HEK293T (cell line): Measurements from ENCODE around the gene CFH.

Experiments used
- CTCF ChIA-PET: fragments of 350-600 bp; formaldehyde crosslinking; extraction: SDS; loops from one replicate; lab custom pipeline; 2021; ENCODE audit warnings: antibody characterized with exemption, inconsistent platforms; lab: Yijun Ruan, JAX
- POLR2A ChIA-PET: fragments of 350-600 bp; formaldehyde crosslinking; extraction: SDS; loops from one replicate; lab custom pipeline; 2020; ENCODE audit warnings: antibody characterized with exemption, inconsistent platforms; lab: Yijun Ruan, JAX
- DNase-seq: peaks from one replicate; pipeline ENCODE4 v3.0.0; 2012; ENCODE audit warnings: mixed read lengths; ENCODE audit errors: extremely low spot score
- ARNT ChIP-seq: fragments of 450-650 bp; IDR thresholded peaks from 2 replicates; pipeline ENCODE4 v1.6.1; 2017; ENCODE audit warnings: mild to moderate bottlenecking
- BHLHE40 ChIP-seq: fragments of 450-650 bp; IDR thresholded peaks from 2 replicates; pipeline ENCODE4 v1.6.1; 2016; ENCODE audit warnings: mild to moderate bottlenecking, moderate library complexity, borderline replicate concordance
- CTBP1 ChIP-seq: fragments of 450-650 bp; IDR thresholded peaks from 2 replicates; pipeline ENCODE4 v1.6.1; 2016; ENCODE audit warnings: borderline replicate concordance
- ELF4 ChIP-seq: fragments of 450-650 bp; IDR thresholded peaks from 2 replicates; pipeline ENCODE4 v1.6.1; 2017; ENCODE audit warnings: antibody characterized with exemption
- FOXA1 ChIP-seq: fragments of 450-650 bp; IDR thresholded peaks from 2 replicates; pipeline ENCODE4 v1.6.1; 2016; ENCODE audit warnings: mild to moderate bottlenecking
- FOXK2 ChIP-seq: fragments of 450-650 bp; IDR thresholded peaks from 2 replicates; pipeline ENCODE4 v1.6.1; 2016; ENCODE audit warnings: mild to moderate bottlenecking
- FOXM1 ChIP-seq: fragments of 450-650 bp; IDR thresholded peaks from 2 replicates; pipeline ENCODE4 v1.6.1; 2017; ENCODE audit warnings: mild to moderate bottlenecking, borderline replicate concordance
- HDGF ChIP-seq: fragments of 450-650 bp; IDR thresholded peaks from 2 replicates; pipeline ENCODE4 v1.6.1; 2017; ENCODE audit warnings: antibody characterized with exemption, borderline replicate concordance
- L3MBTL2 ChIP-seq: fragments of 450-650 bp; conservative IDR thresholded peaks from 2 replicates; pipeline ENCODE4 v1.6.1; 2016; ENCODE audit warnings: mild to moderate bottlenecking
- LEF1 ChIP-seq: fragments of 450-650 bp; IDR thresholded peaks from 2 replicates; pipeline ENCODE4 v1.6.1; 2017; ENCODE audit warnings: mild to moderate bottlenecking, borderline replicate concordance
- NFRKB ChIP-seq: fragments of 450-650 bp; IDR thresholded peaks from 2 replicates; pipeline ENCODE4 v1.6.1; 2016; ENCODE audit warnings: mild to moderate bottlenecking, moderate library complexity
- SP1 ChIP-seq: fragments of 450-650 bp; IDR thresholded peaks from 2 replicates; pipeline ENCODE4 v1.6.1; 2017
- SUZ12 ChIP-seq: fragments of 450-650 bp; IDR thresholded peaks from 2 replicates; pipeline ENCODE4 v1.6.1; 2016; ENCODE audit warnings: mild to moderate bottlenecking
- TARDBP ChIP-seq: fragments of 450-650 bp; IDR thresholded peaks from 2 replicates; pipeline ENCODE4 v1.6.1; 2016
- ZNF384 ChIP-seq: fragments of 450-650 bp; IDR thresholded peaks from 2 replicates; pipeline ENCODE4 v1.6.1; 2016
- TF ChIP-seq, protein P1 (sequence below): fragments of 450-650 bp; IDR thresholded peaks from 2 replicates; pipeline ENCODE4 v1.6.1; 2016

The CFH gene

DNA sequence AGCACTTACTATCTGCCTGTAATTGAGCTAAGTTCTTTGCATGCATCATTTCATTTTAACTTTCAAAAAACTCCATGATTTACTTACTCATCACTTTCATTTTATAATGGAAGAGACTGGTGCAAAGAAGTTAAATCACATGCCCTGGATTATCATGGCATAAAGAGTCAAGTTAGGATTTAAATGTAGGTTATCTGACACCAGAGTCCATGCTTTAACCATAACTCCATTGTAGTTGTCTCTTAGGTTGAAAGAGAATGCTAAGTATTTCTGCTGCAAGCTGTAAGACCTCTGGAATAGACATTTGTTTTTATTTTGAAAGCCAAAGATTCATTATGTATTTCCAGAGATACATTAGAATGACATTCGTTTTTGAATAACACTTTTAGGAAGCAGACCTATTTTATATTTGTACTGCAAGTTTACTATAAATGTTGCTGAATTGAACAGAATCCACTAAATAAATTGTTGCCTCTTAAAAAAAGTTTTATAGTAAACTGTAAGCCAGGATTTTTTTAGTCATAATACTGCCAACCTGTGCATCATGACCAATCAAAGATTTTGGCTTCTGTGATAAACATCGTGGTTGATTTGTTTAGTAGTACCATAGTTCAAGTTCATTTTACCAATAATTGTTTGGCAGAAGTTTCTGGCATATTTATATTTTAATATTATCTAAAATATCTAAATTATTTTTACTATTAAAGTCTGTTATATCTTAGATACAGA lies 26.1 kb downstream of the CFH start:
- ChIA-PET CTCF (no interaction called here), POLR2A (no interaction called here)
- DNase-seq = no peak
- TF ChIP-seq FOXA1 (no peak), LEF1 (no peak), BHLHE40 (no peak), HDGF (no peak), SUZ12 (no peak), NFRKB (no peak), L3MBTL2 (no peak), SP1 (no peak), ZNF384 (no peak), ARNT (no peak), FOXM1 (no peak), CTBP1 (no peak), FOXK2 (no peak), ELF4 (no peak), TARDBP (no peak)
- TF ChIP-seq, protein P1, sequence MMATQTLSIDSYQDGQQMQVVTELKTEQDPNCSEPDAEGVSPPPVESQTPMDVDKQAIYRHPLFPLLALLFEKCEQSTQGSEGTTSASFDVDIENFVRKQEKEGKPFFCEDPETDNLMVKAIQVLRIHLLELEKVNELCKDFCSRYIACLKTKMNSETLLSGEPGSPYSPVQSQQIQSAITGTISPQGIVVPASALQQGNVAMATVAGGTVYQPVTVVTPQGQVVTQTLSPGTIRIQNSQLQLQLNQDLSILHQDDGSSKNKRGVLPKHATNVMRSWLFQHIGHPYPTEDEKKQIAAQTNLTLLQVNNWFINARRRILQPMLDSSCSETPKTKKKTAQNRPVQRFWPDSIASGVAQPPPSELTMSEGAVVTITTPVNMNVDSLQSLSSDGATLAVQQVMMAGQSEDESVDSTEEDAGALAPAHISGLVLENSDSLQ = no peak

DNA sequence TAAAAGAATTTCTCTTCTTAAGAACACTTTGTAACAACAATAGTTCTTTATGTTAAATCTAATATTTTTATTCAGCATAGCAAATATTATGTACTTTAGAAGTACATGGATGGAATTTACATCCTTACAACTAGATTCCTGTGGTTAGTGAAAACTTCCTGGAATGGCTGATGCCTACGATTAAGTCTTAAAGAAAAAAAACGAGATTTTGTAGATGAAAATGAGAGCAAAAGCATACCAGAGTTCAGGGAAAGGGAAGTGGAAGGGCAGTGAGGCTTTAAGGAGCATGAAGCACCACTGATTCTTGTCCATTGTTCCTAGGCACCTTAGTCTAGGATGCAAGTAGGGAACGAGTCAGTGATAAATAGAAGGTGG lies 26.7 kb downstream of the CFH start:
- CTCF ChIA-PET = no interaction called here
- POLR2A ChIA-PET = no interaction called here
- no peak for TF ChIP-seq BHLHE40
- no peak for TF ChIP-seq SP1
- no peak for TF ChIP-seq FOXA1
- TF ChIP-seq, protein P1 = no peak
- no peak for TF ChIP-seq FOXM1
- no peak for TF ChIP-seq TARDBP
- DNase-seq = no peak

DNA sequence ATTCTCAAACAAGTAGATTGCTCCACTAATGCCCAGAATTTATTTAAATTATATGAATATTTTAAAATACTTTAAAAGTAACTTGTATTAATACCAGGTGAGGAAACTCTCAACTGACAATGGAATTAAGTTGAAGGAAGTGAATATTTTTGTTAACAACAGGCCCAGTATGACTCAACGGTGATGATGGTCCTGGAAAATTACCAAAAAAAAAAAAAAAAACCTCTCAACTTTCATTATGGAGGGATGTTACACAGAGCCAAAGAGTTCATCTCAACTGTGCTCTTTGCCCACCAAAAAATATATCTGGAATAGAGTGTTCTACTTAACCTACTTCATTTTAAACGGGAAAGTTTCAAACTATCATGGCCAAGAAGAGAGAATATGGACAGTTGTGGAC lies 28.3 kb downstream of the CFH start:
- ChIA-PET CTCF (no interaction called here), POLR2A (no interaction called here)
- no peak for DNase-seq
- TF ChIP-seq, protein P1 = no peak

DNA sequence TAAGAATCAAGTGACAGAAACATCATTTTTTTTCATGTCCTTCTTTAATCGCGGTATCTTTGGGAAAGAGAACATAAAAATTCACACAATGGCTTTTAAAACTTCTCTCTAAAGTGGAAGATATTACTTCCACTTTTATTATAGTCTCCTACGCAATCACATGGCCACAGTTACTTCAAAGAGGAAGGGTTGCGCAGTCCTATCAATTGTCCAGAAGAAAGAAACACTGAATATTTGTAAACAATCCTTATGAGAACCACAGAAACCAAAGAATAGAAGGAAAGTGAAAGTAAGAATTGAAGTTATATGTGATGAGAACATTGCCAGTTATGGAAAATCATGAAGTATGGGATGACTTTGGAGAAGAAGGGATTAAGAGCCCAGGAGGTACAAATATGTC lies 32.6 kb downstream of the CFH start:
- no peak for TF ChIP-seq FOXM1
- TF ChIP-seq LEF1 = no peak
- TF ChIP-seq SUZ12 = no peak
- TF ChIP-seq ZNF384 = no peak
- no peak for TF ChIP-seq L3MBTL2
- TF ChIP-seq CTBP1 = no peak
- no peak for TF ChIP-seq ARNT
- TF ChIP-seq, protein P1 = no peak
- CTCF ChIA-PET = no interaction called here
- no peak for DNase-seq
- POLR2A ChIA-PET = no interaction called here

DNA sequence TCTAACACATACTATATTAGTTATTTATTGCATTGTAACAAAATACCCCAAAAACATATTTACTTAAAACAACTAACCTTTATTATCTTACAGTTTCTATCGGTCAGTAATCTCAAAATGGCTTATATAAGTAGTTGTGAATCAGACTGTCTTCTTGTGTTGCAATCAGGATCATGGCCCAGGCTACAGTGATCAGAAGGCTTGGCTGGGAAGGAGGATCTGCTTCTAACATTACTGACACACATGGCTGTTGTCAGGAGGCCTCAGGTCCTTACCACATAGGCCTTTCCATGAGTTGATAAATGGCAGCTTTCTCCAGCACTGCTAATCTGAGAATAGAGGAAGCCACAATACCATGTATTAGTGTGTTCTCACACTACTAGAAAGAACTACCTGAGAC lies 33.7 kb downstream of the CFH start:
- DNase-seq = no peak
- TF ChIP-seq FOXA1 (no peak), SUZ12 (no peak), CTBP1 (no peak), LEF1 (no peak), ELF4 (no peak), ARNT (no peak), TARDBP (no peak), SP1 (no peak), ZNF384 (no peak), NFRKB (no peak), HDGF (no peak), BHLHE40 (no peak)
- TF ChIP-seq, protein P1 = no peak
- ChIA-PET POLR2A (no interaction called here), CTCF (no interaction called here)

DNA sequence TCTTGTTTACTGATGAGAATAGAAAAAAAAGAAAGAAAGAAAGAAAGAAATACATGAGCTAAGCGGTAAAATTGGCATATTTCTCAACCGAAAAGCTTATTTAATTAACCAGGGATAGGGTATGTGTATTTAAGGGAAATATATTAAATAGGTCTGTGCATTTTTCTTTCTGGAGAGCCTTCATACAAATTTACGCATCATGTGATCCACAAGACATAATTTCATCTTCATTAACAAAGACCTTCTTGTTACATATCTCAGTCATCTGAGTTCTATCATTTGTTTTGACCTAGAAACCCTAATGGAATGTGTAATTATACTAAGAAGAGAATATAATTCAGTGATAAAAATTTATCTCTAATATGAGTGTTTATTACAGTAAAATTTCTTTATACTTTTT lies 37.2 kb downstream of the CFH start:
- no peak for DNase-seq
- ChIA-PET CTCF (no interaction called here), POLR2A (no interaction called here)
- TF ChIP-seq LEF1 (no peak), FOXA1 (no peak), SUZ12 (no peak), HDGF (no peak), SP1 (no peak), FOXK2 (no peak), FOXM1 (no peak), L3MBTL2 (no peak)
